ENCODE results near the gene SPN.
"Not testable (repeated sequence)": the region's sequence is repeated elsewhere in the genome, so short reads cannot be mapped to it uniquely, and the experiment has no call there.

Gene SPN

DNA sequence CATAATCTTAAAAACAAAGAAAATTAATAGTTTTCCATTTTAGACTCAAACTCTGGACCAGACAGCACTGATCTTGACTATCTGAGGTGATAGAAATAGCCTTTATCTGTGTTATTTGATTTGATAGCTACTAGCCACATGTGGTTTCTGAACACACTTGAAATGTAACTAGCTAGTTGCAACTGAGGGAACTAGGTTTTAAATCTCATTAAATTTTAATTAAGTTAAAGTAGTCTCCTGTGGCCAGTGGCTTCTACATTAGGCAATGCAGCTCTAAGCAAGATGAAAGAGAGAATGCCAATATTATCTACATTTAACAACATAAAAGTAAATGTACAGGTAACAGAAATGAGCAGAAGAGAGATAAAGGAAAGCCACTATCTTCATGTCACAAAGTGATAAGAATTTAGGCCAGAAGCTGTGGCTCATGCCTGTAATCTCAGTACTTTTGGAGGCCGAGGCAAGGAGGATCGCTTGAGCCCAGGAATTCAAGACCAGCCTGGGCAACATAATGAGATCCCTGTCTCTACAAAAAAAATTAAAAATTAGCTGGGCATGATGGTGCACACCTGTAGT is 11.2 kb upstream of the SPN start:
- Histone ChIP-seq H2AK5ac (ENCODE audit: low read length, severe bottlenecking) (no peak overlapping the region), H4K8ac (ENCODE audit: low read length) (no peak overlapping the region), H3K18ac (ENCODE audit: low read depth in 1 of 2, low read length in 2 of 2) (no peak overlapping the region), H2BK120ac (ENCODE audit: low read depth, low read length) (no peak overlapping the region), H2BK5ac (ENCODE audit: low read depth, low read length, poor library complexity, severe bottlenecking) (no peak overlapping the region), H4K91ac (ENCODE audit: low read length) (no peak overlapping the region), H3K4me1 (ENCODE audit: control insufficient read depth, insufficient read depth, low read depth, low read length) (peaks cover 2% of the 10 kb centered on the region), H3K79me1 (replicated peaks; ENCODE audit: low read length, poor library complexity, severe bottlenecking) (no peaks in the 10 kb centered on the region), H3K9me3 (ENCODE audit: control insufficient read depth, low read length) (no peaks in the 10 kb centered on the region), H3K9ac (ENCODE audit: low read length) (no peak overlapping the region), H2BK12ac (ENCODE audit: low read length in 2 of 2) (no peak overlapping the region), H3K23ac (ENCODE audit: low read length in 2 of 2) (no peak overlapping the region), H2AFZ (ENCODE audit: low read depth, low read length) (no peak overlapping the region), H3K27ac (ENCODE audit: low read length, poor library complexity, severe bottlenecking) (no peak overlapping the region), H3K4me3 (ENCODE audit: insufficient read depth in 1 of 2, low read depth in 1 of 2, low read length in 2 of 2) (no peak overlapping the region), H2BK15ac (ENCODE audit: low read depth, poor library complexity, severe bottlenecking) (no peak overlapping the region), H3K14ac (ENCODE audit: low read length in 2 of 2) (no peak overlapping the region), H3K4ac (ENCODE audit: low read depth in 1 of 2, low read length in 2 of 2) (no peak overlapping the region), H3K27me3 (ENCODE audit: control insufficient read depth in 1 of 2, insufficient read depth in 1 of 2, low read length in 2 of 2) (peaks cover 0 to 9% of the 10 kb centered on the region in 2 experiments), H3K36me3 (ENCODE audit: control insufficient read depth in 1 of 2, insufficient read depth in 2 of 2, low read depth in 1 of 2, low read length in 2 of 2) (no peaks in the 10 kb centered on the region), H3K4me2 (ENCODE audit: low read length, poor library complexity, severe bottlenecking) (no peak overlapping the region)
- no peak for DNase-seq
- WGBS = 96% methylated on average over 2 of the region's 2 CpGs

DNA sequence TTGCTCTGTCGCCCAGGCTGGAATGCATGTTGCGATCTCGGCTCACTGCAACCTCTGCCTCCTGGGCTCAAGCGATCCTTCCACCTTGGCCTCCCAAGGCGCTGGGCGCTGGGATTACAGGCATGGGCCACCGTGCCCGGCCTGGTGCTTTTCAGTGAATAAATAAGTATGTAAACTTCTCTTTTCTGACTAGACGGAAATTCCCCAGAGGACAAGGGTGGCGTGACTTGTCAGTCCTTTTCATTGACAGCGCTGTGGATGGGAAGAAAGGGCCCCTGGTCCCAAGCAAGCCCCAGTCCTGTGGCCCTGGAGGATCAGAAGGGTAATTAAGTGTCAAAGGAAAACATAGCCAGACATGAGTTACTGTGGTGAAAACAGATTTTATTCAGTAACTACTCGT is 9.6 kb upstream of the SPN start:
- no peak overlapping the region for H3K4ac ChIP-seq (ENCODE audit: low read depth in 1 of 2, low read length in 2 of 2)
- no peak overlapping the region for H3K14ac ChIP-seq (ENCODE audit: low read length in 2 of 2)
- no peak overlapping the region for H2BK12ac ChIP-seq (ENCODE audit: low read length in 2 of 2)
- H4K8ac ChIP-seq (ENCODE audit: low read length) = no peak overlapping the region
- H2BK5ac ChIP-seq (ENCODE audit: low read depth, low read length, poor library complexity, severe bottlenecking) = no peak overlapping the region
- H3K9ac ChIP-seq (ENCODE audit: low read length) = no peak overlapping the region
- H3K27me3 ChIP-seq (ENCODE audit: control insufficient read depth in 1 of 2, insufficient read depth in 1 of 2, low read length in 2 of 2) = peaks cover 0 to 9% of the 10 kb centered on the region in 2 experiments
- no peak overlapping the region for H3K23ac ChIP-seq (ENCODE audit: low read length in 2 of 2)
- H2BK120ac ChIP-seq (ENCODE audit: low read depth, low read length) = no peak overlapping the region
- no peak overlapping the region for H2BK15ac ChIP-seq (ENCODE audit: low read depth, poor library complexity, severe bottlenecking)
- no peak overlapping the region for H3K4me2 ChIP-seq (ENCODE audit: low read length, poor library complexity, severe bottlenecking)
- peaks cover 2% of the 10 kb centered on the region for H3K4me1 ChIP-seq (ENCODE audit: control insufficient read depth, insufficient read depth, low read depth, low read length)
- H2AK5ac ChIP-seq (ENCODE audit: low read length, severe bottlenecking) = no peak overlapping the region
- no peaks in the 10 kb centered on the region for H3K79me1 ChIP-seq (replicated peaks; ENCODE audit: low read length, poor library complexity, severe bottlenecking)
- no peak for DNase-seq
- H3K36me3 ChIP-seq (ENCODE audit: control insufficient read depth in 1 of 2, insufficient read depth in 2 of 2, low read depth in 1 of 2, low read length in 2 of 2) = no peaks in the 10 kb centered on the region
- no peak overlapping the region for H2AFZ ChIP-seq (ENCODE audit: low read depth, low read length)
- H3K18ac ChIP-seq (ENCODE audit: low read depth in 1 of 2, low read length in 2 of 2) = no peak overlapping the region
- H3K9me3 ChIP-seq (ENCODE audit: control insufficient read depth, low read length) = no peaks in the 10 kb centered on the region
- no peak overlapping the region for H4K91ac ChIP-seq (ENCODE audit: low read length)
- no peak overlapping the region for H3K27ac ChIP-seq (ENCODE audit: low read length, poor library complexity, severe bottlenecking)
- no peak overlapping the region for H3K4me3 ChIP-seq (ENCODE audit: insufficient read depth in 1 of 2, low read depth in 1 of 2, low read length in 2 of 2)
- 84% methylated on average over 12 of the region's 12 CpGs for WGBS

DNA sequence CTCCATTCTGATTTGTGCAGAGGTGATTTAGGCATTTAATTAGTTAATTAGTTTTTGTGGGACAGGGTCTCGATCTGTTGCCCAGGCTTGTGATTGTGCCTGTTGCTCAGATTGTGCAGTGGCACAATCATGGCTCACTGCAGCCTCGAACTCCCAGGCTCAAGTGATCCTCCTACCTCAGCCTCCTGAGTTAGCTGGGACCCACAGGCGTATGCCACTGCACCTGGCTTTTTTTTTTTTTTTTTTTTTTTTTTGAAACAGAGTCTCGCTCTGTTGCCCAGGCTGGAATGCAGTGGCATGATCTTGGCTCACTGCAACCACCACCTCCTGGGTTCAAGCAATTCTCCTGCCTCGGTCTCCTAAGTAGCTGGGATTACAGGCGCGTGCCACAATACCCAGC is 9.2 kb upstream of the SPN start:
- not testable (repeated sequence) for H3K4me3 ChIP-seq (ENCODE audit: insufficient read depth in 1 of 2, low read depth in 1 of 2, low read length in 2 of 2); H2BK15ac ChIP-seq (ENCODE audit: low read depth, poor library complexity, severe bottlenecking); H3K4me1 ChIP-seq (ENCODE audit: control insufficient read depth, insufficient read depth, low read depth, low read length); H3K4me2 ChIP-seq (ENCODE audit: low read length, poor library complexity, severe bottlenecking); H4K8ac ChIP-seq (ENCODE audit: low read length); H3K27me3 ChIP-seq (ENCODE audit: control insufficient read depth in 1 of 2, insufficient read depth in 1 of 2, low read length in 2 of 2); H3K9ac ChIP-seq (ENCODE audit: low read length); H2BK12ac ChIP-seq (ENCODE audit: low read length in 2 of 2); H3K23ac ChIP-seq (ENCODE audit: low read length in 2 of 2); H2AFZ ChIP-seq (ENCODE audit: low read depth, low read length); H3K79me1 ChIP-seq (replicated peaks; ENCODE audit: low read length, poor library complexity, severe bottlenecking); DNase-seq; H2AK5ac ChIP-seq (ENCODE audit: low read length, severe bottlenecking); H4K91ac ChIP-seq (ENCODE audit: low read length); H3K18ac ChIP-seq (ENCODE audit: low read depth in 1 of 2, low read length in 2 of 2); H3K4ac ChIP-seq (ENCODE audit: low read depth in 1 of 2, low read length in 2 of 2); H3K9me3 ChIP-seq (ENCODE audit: control insufficient read depth, low read length); H3K36me3 ChIP-seq (ENCODE audit: control insufficient read depth in 1 of 2, insufficient read depth in 2 of 2, low read depth in 1 of 2, low read length in 2 of 2); H2BK120ac ChIP-seq (ENCODE audit: low read depth, low read length); H2BK5ac ChIP-seq (ENCODE audit: low read depth, low read length, poor library complexity, severe bottlenecking); H3K27ac ChIP-seq (ENCODE audit: low read length, poor library complexity, severe bottlenecking); H3K14ac ChIP-seq (ENCODE audit: low read length in 2 of 2)
- WGBS = 83% methylated on average over 3 of the region's 7 CpGs

DNA sequence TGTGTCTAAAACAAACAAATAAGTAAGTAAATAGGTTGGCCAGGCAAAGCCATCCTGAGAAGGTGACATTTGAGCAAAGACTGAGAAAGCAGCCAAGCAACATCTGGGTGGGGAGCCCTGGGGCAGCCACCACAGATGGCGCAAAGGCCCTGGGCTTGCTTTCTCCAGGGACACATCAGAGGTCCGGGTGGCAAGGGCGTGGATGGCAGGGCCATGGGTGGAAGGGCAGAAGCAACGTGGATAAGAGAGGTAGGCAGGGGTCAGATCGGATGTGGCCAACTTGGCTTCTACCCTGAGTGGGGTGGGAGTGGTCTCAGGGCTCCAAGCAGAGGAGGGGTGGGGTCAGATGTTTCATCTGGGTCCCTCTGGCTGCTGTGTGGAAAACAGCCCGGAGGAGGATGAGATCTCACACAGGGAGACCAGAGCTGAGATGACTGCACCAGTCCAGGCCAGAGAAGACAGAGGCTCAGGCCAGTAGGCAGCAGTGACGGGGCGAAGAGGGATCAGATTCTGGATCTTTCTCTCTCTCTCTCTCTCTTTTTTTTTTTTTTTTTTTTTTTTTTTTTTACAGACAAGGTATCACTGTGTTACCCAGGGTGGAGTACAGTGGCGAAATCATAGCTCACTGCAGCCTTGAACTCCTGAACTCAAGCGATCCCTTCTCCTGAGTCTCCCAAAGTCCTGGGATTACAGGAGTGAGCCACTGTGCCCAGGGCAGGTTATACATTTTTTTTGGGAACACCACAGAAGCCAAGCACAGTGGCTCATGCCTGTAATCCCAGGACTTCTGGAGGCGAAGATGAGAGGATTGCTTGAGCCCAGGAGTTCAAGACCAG is 6.1 kb upstream of the SPN start:
- WGBS = 88% methylated on average over 11 of the region's 11 CpGs
- H2BK5ac ChIP-seq (ENCODE audit: low read depth, low read length, poor library complexity, severe bottlenecking) = no peak overlapping the region
- no peak for DNase-seq
- no peaks in the 10 kb centered on the region for H3K9me3 ChIP-seq (ENCODE audit: control insufficient read depth, low read length)
- no peaks in the 10 kb centered on the region for H3K79me1 ChIP-seq (replicated peaks; ENCODE audit: low read length, poor library complexity, severe bottlenecking)
- no peaks in the 10 kb centered on the region for H3K36me3 ChIP-seq (ENCODE audit: control insufficient read depth in 1 of 2, insufficient read depth in 2 of 2, low read depth in 1 of 2, low read length in 2 of 2)
- no peak overlapping the region for H4K91ac ChIP-seq (ENCODE audit: low read length)
- H3K27me3 ChIP-seq (ENCODE audit: control insufficient read depth in 1 of 2, insufficient read depth in 1 of 2, low read length in 2 of 2) = peaks cover 0 to 7% of the 10 kb centered on the region in 2 experiments
- H2AK5ac ChIP-seq (ENCODE audit: low read length, severe bottlenecking) = no peak overlapping the region
- H3K4me1 ChIP-seq (ENCODE audit: control insufficient read depth, insufficient read depth, low read depth, low read length) = peaks cover 5% of the 10 kb centered on the region
- no peak overlapping the region for H3K27ac ChIP-seq (ENCODE audit: low read length, poor library complexity, severe bottlenecking)
- H3K14ac ChIP-seq (ENCODE audit: low read length in 2 of 2) = no peak overlapping the region
- no peak overlapping the region for H3K23ac ChIP-seq (ENCODE audit: low read length in 2 of 2)
- no peak overlapping the region for H2BK12ac ChIP-seq (ENCODE audit: low read length in 2 of 2)
- H2AFZ ChIP-seq (ENCODE audit: low read depth, low read length) = no peak overlapping the region
- H3K9ac ChIP-seq (ENCODE audit: low read length) = no peak overlapping the region
- no peak overlapping the region for H3K4ac ChIP-seq (ENCODE audit: low read depth in 1 of 2, low read length in 2 of 2)
- no peak overlapping the region for H4K8ac ChIP-seq (ENCODE audit: low read length)
- no peak overlapping the region for H3K4me3 ChIP-seq (ENCODE audit: insufficient read depth in 1 of 2, low read depth in 1 of 2, low read length in 2 of 2)
- H3K4me2 ChIP-seq (ENCODE audit: low read length, poor library complexity, severe bottlenecking) = no peak overlapping the region
- no peak overlapping the region for H2BK15ac ChIP-seq (ENCODE audit: low read depth, poor library complexity, severe bottlenecking)
- H3K18ac ChIP-seq (ENCODE audit: low read depth in 1 of 2, low read length in 2 of 2) = no peak overlapping the region
- H2BK120ac ChIP-seq (ENCODE audit: low read depth, low read length) = no peak overlapping the region
